GM18858 (cell line): Measurements from ENCODE around the gene PTTG1.

ENCODE experiments used
- ATAC-seq: cut with Tn5 transposase; IDR thresholded peaks from one replicate; pipeline ENCODE4 v1.9.1; 2021; ENCODE audit not compliant: unreplicated experiment

The PTTG1 gene

GRCh38 chr5:160452036-160452435 lies 30.4 kb downstream of the PTTG1 start:
- ATAC-seq = no peak

GRCh38 chr5:160452795-160453194 lies 31.1 kb downstream of the PTTG1 start:
- ATAC-seq = no peak

- ATAC-seq = no peak
Measured at GRCh38 chr5:160453751-160454150, 32.1 kb downstream of the PTTG1 start.

GRCh38 chr5:160455600-160455999 lies 33.9 kb downstream of the PTTG1 start:
- ATAC-seq = no peak

- no peak for ATAC-seq
Measured at GRCh38 chr5:160456480-160457177, 35.0 kb downstream of the PTTG1 start.

- ATAC-seq = no peak
Measured at GRCh38 chr5:160457252-160457651, 35.6 kb downstream of the PTTG1 start.

- peak; percentile 85 for ATAC-seq
Measured at GRCh38 chr5:160458806-160459800, 37.4 kb downstream of the PTTG1 start.

DNA sequence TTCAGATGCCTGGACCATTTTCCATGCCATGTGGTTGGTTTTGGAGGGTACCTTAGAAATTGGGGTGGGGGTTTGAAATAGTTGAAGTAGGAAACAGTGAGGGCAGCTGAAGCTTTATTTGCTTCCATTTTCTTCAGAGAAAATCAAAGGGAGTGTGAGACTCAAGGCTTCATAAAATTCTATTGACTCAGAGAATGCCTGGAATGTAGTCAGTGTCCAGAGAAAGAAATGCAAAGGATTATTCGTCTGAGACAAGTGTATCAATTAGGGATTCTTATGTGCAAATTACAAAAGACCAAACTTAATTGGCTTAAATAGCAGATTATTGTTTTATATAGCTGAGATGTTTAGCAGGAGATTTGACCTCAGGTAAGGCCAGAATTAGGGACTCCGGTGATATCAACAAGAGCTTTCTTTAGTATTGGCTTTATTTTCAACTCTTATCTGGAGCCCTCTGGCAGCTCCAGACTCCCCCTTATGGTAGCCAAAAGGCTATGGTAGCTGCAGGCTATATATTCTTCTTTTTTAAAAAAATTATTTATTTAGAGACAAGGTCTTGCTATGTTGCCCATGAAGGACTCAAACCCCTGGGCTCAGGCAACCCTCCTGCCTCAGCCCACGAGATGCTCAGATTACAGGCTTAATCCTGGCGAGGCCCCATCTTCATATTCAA lies 38.9 kb downstream of the PTTG1 start:
- ATAC-seq = no peak

DNA sequence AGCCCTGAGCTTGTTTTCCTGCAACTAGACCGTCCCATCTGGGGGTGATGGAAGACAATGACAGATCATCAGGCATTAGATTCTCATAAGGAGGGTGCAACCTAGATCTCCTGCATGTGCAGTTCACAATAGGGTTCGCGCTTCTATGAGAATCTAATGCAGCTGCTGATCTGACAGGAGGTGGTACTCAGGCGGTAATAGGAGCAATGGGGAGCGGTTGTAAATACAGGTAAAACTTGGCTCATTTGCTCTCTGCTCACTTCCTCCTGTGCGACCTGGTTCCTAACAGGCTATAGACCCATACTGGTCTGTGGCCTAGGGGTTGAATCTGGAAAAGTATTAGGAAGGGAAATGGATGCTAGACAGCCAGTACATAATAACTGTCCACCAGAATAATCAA lies 39.7 kb downstream of the PTTG1 start:
- no peak for ATAC-seq

GRCh38 chr5:160462167-160462566 lies 40.5 kb downstream of the PTTG1 start:
- no peak for ATAC-seq

GRCh38 chr5:160463227-160463626 lies 41.6 kb downstream of the PTTG1 start:
- ATAC-seq = no peak

- ATAC-seq = no peak
Measured at GRCh38 chr5:160463740-160464465, 42.2 kb downstream of the PTTG1 start.

DNA sequence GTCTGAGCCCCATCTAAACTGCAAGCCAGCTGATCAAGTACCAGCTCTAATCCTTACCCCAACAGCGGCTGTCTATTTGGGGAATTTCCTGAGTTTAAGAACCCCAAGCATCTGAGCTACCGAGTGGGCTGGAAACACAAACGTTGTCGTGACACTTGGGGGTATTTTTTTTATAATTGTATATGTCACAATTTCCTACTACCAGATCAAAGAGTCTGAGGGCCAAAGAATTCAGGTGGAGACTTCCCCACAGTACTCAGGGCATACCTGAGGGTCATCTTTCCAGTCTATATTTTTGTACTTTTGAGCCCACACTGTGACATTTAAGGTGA lies 42.8 kb downstream of the PTTG1 start:
- no peak for ATAC-seq

GRCh38 chr5:160466116-160466515 lies 44.5 kb downstream of the PTTG1 start:
- no peak for ATAC-seq

DNA sequence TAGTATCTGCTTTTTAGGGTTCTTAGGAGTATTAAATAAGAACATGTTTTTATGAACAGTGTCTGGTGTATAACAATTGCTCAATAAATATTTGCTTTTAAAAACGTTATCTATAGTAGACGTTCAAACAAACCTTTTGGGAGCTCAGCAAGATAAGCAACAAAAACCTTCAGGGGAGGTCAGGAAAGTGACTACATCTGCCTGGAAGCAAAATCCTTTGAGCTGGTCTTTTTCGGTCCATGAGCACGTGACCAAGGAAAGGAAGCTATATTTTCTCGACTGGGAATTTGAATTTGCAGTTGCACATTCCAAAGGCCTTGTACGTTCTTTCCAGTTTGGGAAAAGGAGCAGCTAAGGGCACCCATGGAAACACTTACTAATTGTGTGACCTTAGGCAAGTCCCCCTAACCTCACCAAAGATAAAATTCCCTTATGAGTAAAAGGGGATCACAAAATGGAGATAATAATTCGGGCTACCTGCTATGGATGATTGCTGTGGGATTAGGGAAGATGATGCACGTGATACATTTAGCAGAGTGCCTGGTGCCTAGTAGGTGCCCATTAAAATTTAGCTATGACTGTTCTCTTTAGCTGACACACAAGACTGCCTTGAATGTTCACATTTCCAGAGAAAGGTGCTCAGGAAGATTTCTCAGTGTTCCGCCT lies 45.4 kb downstream of the PTTG1 start:
- no peak for ATAC-seq

DNA sequence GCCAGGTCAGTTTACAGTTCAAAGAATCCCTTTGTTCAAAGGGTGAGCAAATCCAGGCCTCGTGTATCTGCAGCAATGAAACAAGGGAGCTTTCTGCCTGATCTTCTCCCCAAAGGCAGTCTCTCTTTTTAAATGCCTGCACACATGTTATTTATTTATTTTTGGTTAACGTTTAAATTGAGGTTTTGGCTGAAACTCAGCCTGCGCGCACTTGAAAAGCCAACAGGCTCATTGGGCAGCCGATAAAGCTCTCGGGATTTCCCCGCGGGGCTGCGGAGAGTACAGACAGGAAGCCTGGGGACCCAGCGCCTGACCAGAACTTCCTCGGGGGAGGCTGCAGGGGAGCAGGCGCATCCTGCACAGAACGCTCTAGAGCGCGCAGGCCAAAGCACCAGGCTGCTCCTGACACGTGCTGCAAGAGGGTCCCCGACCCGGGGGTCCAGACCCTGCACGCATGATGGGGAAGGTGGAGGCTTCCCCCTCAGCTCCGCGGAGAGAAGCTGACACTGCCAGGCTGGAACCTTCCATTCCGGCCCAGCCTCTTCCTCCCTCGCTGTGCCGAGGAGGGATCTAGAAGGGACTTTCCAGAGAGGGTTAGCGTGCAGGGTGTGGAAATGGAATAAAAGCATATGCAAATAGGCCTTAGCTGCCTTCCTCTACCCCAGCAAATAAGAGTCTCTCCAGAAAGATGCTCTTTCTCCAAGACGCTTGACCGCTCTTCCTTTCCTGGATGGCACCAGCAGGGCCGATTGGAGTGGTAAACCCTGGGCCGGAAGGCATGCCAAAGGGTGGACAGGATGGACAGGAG lies 46.1 kb downstream of the PTTG1 start:
- peak; percentile 82 for ATAC-seq

GRCh38 chr5:160468363-160468975 lies 46.8 kb downstream of the PTTG1 start:
- no peak for ATAC-seq

- no peak for ATAC-seq
Measured at GRCh38 chr5:160469156-160470144, 47.8 kb downstream of the PTTG1 start.
